LoVo (cell line): ENCODE results near the gene EFR3B.
A peak's percentile ranks its signal among the peaks of the same experiment; 100 is the strongest.
"Not testable (repeated sequence)": the region's sequence is repeated elsewhere in the genome, so short reads cannot be mapped to it uniquely, and the experiment has no call there.

Experiments
- DNase-seq: peaks from one replicate; pipeline ENCODE4 v3.0.0-alpha.2; 2016; ENCODE audit warnings: low spot score

The EFR3B gene

DNA sequence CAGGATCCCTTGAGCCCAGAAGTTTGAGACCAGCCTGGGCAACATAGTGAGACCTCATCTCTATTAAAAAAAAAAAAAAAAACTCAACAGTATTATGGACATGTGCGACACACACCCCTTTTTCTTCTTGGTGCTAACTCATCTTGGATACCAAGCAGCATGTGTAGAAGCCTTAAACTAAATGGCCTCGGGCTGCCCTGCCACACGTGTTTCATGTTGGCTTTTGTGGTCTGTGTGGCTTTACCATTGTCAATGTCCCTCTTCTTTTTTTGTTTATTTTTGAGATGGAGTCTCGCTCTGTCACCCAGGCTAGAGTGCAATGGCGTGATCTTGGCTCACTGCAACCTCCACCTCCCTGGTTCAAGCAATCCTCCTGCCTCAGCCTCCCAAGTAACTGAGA lies 109.1 kb downstream of the EFR3B start:
- not testable (repeated sequence) for DNase-seq

DNA sequence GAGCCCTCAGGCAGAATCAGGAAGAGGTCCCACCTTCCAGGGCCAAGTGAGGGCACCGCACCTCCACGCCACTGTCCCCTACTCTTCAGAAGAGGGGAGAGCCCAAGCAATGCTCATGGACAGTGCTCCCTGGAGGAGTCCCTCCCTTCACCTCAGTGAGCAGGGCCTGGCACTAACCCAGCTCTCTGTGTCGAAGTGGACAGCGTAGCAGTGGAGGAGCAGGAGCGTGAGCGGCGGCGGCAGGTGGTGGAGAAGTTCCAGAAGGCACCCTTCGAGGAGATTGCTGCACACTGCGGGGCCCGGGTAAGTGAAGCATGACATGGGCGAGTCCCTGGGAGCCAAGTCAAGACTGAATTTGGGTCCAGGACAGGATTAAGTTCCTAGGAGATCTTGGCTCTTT lies 109.8 kb downstream of the EFR3B start:
- no peak for DNase-seq

GRCh38 chr2:25155401-25155800 lies 113.5 kb downstream of the EFR3B start:
- DNase-seq: no peak

DNA sequence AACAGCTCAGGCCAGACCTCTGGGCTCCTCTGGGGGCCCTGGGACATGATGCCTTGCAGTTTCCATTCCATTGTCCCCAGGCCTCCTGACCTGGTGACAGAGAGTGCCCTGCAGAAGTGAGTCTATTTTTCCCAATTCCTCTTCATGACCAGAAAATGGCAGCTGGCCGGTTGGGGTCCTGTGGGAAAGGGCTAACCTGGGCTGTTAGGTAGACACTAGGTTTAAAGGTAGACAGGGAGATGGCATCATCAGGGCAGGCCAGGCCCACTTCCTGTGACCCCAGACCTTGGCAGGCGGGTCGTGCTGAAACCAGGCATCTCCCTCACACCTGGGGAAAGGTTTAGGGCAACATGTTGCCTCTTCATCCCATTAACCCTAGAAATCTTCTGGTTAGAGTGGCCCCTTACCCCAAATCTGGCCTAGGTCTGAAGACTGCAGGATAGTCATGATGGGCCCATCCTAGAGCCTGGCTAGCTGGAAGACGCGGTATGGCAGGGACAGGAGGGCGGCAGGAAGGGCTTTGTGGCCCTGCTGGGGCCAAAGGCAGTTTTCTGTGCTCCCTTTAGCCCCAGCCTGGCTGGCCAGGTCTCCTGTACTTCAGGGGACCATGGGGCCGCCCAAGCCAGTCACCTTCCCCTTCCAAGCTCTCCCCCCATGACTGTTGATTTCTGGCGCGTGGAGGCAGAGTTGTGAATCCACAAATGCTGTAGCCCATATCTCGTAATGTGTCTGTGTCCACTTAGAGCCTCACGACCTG lies 116.4 kb downstream of the EFR3B start:
- DNase-seq: no peak

DNA sequence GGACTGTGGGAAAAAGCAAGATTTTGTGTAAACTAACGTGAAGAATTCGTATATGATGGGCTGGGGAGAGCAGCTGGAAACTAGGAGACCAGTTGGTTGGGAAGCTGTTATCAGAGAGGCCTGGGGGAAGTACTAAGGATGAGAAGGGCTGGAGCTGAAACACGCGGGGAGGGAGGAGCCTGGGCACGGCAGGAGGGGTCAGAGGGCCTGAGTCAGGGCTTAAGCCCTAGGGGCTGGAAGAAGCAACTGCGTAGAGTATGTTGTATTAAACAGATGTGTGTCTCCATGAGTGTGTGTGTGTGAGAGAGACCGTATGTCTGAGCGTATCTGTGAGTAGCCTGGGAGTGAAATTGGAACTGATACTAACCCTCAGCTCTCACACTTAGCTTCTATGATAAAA lies 118.1 kb downstream of the EFR3B start:
- DNase-seq: no peak

- no peak for DNase-seq
Observed at GRCh38 chr2:25160376-25160775, 118.5 kb downstream of the EFR3B start.

DNA sequence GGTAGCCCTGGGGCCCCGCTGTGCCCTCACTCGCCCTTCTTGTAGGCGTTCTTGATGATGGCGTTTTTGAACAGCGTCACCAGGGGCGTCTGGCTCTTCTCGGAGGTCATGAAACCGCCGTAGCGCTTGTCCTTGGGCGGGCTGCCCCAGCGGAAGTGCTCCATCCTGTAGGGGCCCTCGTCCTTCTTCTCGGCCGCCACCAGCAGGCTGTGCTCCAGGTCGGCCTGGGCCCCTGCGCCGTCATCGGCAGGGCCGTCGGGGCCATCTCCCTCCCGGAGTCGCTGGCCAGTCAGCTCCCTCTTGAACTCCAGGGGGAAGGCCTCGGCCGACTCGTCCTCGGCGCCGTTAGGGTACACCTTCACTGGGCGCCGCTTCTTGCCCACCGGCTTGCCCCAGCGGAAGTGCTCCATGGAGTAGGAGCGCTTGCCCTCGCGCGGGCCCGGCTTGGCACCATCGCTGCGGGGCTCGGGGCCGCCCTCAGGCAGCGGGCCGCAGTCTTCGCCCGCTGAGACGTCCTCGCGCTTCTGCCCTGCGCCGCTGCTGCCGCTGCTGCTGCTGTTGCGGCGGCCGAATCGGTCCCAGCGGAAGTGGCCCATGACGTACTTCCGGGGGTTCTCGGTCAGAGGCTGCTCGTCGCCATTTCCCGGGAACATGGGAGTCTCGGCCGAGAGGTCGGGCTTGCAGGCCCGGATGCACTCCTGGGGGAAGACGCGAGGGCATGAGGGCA lies 119.3 kb downstream of the EFR3B start:
- no peak for DNase-seq

DNA sequence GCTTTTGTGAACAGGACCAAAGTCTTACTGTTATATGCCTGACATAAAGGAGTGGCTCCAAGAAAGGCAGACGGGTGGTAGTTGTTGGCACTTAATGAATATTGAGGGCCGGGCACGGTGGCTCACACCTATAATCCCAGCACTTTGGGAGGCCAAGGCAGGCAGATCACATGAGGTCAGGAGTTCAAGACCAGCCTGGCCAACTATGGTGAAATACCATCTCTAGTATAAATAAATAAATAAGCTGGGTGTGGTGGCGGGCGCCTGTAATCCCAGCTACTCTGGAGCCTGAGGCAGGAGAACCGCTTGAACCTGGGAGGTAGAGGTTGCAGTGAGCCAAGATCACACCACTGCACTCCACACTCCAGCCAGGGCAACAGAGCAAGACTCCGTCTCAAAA lies 120.2 kb downstream of the EFR3B start:
- DNase-seq: not testable (repeated sequence)

DNA sequence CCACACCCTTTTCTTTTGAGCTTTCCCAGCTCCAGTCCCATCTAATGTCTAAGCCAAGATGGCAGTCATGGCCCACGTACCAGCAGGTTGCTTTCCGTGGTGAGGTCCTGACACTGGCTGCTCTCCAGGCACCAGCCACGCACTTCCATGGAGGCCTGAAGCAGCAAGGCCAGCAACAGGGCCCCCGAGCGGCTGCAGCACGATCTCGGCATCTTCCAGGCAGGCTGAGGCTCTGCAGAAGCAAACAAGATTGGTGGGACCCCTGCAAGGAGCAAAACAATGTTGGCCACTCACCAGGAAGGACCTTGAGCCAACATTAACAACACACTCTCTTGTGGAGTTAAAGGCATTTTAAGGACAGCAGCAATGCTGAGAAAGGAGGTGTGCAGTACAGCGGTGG lies 122.7 kb downstream of the EFR3B start:
- DNase-seq: no peak

DNA sequence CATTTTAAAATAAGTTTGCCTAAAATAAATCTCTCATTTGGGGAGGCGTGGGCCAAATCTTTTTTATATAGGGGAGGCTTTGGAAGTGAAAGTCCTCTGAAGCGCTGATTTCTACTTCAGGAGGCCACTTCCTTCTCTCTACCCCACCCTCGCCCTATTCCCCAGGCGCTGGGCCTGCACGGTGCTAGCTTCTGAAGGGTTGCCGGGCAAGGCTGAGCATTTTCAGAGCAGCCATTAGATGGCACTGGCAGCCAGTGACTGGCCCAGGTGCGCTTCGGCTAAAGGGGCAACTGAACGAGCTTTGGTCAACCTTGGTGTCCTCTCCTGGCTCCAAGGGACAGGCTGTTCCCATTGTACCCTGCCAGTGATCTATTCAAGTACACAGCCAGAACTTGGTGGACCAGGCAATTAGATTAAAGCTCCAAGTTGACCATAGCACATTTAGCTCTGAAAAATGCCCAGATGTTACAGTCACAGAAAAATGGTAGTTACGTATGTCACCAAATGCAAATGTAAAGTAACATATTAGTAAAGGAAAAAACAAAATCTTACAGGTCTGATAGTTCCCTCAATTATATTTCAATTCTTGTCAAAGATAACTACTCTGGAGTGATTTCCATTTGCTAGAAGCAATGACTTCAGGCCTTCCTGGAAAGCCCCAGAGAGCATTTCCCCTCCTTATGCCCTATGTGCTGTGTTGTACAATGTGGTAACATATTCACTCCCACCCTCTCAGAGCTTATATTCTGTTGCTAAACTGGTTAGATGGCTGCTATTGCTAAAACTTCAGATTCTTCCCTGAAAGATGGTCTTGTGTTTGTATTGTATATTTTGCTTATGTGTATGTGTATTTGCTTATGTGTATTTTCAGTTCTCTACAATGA lies 124.4 kb downstream of the EFR3B start:
- DNase-seq: peak; percentile 24

- DNase-seq: no peak
Observed at GRCh38 chr2:25168256-25169072, 126.6 kb downstream of the EFR3B start, which contains the start of gene POMC. Gene POMC (minus strand): TSS chr2:25168580. CDS start chr2:25164772, 3,808 bp downstream.

- no peak for DNase-seq
Observed at GRCh38 chr2:25169073-25169470, 127.2 kb downstream of the EFR3B start.

DNA sequence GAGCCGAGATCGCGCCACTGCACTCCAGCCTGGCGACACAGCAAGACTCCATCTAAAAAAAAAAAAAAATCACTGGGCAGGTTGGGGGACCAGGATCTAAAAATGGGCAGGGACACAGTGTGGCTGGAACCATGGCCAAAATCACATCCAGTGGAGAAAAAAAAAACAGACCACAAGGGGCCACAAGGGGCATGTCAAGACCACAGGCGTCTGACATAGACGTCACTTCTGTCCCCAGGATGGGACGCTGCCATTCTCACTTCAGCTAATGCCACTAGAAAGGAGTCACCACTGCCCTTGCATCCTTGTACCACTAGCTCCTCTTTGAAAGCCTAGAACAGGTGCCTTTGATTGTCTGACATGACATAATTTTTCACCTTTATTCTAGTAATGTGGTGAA lies 129.0 kb downstream of the EFR3B start:
- DNase-seq: no peak

- DNase-seq: no peak
Observed at GRCh38 chr2:25173719-25174118, 131.8 kb downstream of the EFR3B start.

DNA sequence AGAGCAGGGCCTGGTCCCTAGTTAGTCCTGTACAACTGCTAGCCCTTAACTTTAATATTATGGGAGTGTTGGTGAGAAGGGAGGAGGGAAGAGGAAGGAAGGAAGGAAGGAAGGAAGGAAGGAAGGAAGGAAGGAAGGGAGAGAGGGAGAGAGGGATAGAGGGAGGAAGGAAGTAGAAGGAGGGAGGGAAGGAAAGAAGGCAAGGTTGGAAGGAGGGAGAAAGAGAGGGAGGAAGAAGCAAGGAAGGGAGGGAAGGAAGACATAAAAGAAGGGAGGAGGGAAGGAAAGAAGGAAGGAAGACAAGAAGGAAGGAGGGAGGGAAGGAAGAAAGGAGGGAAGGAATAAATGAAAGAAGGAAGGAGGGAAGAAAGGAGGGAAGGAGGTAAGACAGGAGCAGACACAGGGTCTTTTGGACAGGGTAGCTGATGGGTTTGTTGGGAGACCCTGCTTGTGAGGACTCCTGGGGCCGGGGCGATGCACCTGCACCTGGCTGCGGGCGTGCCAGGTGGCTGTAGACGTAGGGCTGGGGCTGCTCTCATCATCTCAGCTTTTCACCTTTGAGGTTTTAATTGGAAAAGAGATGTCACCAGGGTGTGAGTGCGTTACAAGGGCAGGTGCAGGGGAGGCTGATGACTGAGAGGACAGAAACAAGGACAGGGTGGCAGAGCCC lies 132.5 kb downstream of the EFR3B start:
- no peak for DNase-seq

- DNase-seq: no peak
Observed at GRCh38 chr2:25176138-25176537, 134.3 kb downstream of the EFR3B start.

DNA sequence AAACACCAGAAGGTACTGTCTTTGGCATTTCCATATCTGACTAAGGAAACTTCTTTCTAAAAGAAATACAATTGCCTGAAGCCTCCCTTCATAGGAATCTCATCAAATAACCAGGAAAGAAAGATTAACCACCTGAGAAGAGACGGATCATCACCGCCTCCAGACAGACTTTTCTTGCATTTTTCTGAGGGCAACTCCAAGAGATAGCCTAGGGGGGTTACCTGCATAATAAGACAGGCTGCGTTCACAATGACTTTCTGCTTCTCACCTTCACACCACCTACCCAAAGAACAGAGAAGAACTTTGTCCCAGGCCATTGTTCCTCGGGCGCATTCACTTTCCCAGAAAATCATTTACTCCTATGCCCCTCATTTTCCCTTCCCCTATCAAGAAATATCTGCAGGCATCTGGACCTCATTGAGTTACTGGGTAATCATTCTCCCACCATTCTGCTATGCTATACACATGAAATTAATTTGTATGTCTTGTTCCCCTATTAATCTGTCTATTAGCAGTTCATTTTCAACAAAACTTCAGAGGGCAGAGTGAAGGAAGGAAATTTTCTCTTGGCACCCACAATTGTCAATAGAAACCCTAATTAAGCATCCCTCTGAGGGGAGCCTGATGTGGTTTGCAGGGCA lies 134.8 kb downstream of the EFR3B start:
- DNase-seq: no peak

DNA sequence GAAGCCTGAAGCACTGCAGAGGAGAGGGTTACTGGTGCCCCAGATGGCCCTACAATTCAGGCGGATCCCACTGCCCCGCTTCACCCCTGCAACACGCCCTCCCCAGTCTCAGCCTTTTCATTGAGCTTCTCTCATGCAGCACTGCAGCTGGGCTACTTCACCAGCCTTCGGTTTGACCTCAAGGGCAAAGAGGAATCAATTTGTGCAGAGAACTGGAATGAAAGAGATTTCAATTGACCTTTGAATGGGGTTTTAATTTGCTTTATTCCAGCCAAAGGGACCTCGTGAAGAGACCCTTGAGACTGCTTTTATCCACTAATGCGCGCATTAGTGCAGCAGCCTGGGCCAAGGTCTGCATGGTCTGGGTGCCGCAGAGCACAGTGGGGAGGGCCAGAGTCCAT lies 135.3 kb downstream of the EFR3B start:
- no peak for DNase-seq

GRCh38 chr2:25178976-25179375 lies 137.1 kb downstream of the EFR3B start:
- no peak for DNase-seq

- DNase-seq: no peak
Observed at GRCh38 chr2:25184254-25184653, 142.4 kb downstream of the EFR3B start.
